CD14-positive monocyte (primary cell): ENCODE data around the gene PMEPA1. TPM values are rescaled to one million over a fixed set of nuclear protein-coding genes. Genes with fewer than 3 reads are reported as not detected.

Experiments
- DNase-seq, 3 donors: peaks; one replicate each; pipeline ENCODE4 v3.0.0-alpha.2; 2011 to 2022
- H2AFZ ChIP-seq: 2 replicates; pipeline ENCODE4 v1.6.0; 2012; ENCODE audit warnings: mild to moderate bottlenecking, low read depth, low read length, inconsistent platforms; ENCODE audit not compliant: insufficient read depth, poor library complexity, severe bottlenecking
- H3K27ac ChIP-seq, 2 donors: 1 replicate in 1 of 2; 2 replicates in 1 of 2; pipeline ENCODE4 v1.5.1; 2012 to 2013; ENCODE audit warnings: low read length in 2 of 2, control low read depth in 1 of 2, inconsistent platforms in 1 of 2, low read depth in 1 of 2, mild to moderate bottlenecking in 1 of 2
- H3K27me3 ChIP-seq, 2 donors: one replicate each; pipeline versions ENCODE4 v1.6.0 to v1.6.1; 2011 to 2013; ENCODE audit warnings: low read length in 2 of 2; ENCODE audit not compliant: control insufficient read depth in 2 of 2, insufficient read depth in 2 of 2
- H3K36me3 ChIP-seq, 2 donors: replicated peaks in 1 of 2; 1 replicate in 1 of 2; 2 replicates in 1 of 2; pipeline versions ENCODE4 v1.5.1 to v1.6.1; 2012 to 2013; ENCODE audit warnings: low read length in 2 of 2, control low read depth in 1 of 2, inconsistent platforms in 1 of 2, mild to moderate bottlenecking in 1 of 2; ENCODE audit not compliant: insufficient read depth in 2 of 2, control insufficient read depth in 1 of 2
- H3K4me1 ChIP-seq, 2 donors: 1 replicate in 1 of 2; 2 replicates in 1 of 2; pipeline versions ENCODE4 v1.5.1 to v1.6.1; 2012 to 2013; ENCODE audit warnings: low read length in 2 of 2, control low read depth in 1 of 2, inconsistent platforms in 1 of 2, mild to moderate bottlenecking in 1 of 2, moderate library complexity in 1 of 2; ENCODE audit not compliant: insufficient read depth in 2 of 2, control insufficient read depth in 1 of 2
- H3K4me2 ChIP-seq: replicated peaks from 2 replicates; pipeline ENCODE3; 2012; ENCODE audit warnings: low read length, moderate library complexity, mild to moderate bottlenecking; ENCODE audit not compliant: poor library complexity, severe bottlenecking; ENCODE audit errors: extremely low read depth
- H3K4me3 ChIP-seq, 3 experiments: fragments of 200-600 bp in 1 of 3; sonication (generic) in 1 of 3; replicated peaks in 1 of 3; 1 replicate in 2 of 3; 2 replicates in 1 of 3; pipeline ENCODE4 v1.5.1; 2011 to 2013; ENCODE audit warnings: low read length in 3 of 3, mild to moderate bottlenecking in 3 of 3, control low read depth in 2 of 3, low read depth in 2 of 3, inconsistent platforms in 1 of 3, moderate library complexity in 1 of 3
- H3K79me2 ChIP-seq: 2 replicates; pipeline ENCODE4 v1.6.0; 2012; ENCODE audit warnings: mild to moderate bottlenecking, control low read depth, inconsistent platforms, low read length, moderate library complexity; ENCODE audit not compliant: insufficient read depth
- H3K9ac ChIP-seq: 2 replicates; pipeline ENCODE4 v1.6.0; 2017; ENCODE audit warnings: low read length, mild to moderate bottlenecking; ENCODE audit not compliant: insufficient read depth, poor library complexity, severe bottlenecking
- H3K9me3 ChIP-seq, 2 donors: replicated peaks in 1 of 2; 1 replicate in 1 of 2; 2 replicates in 1 of 2; pipeline versions ENCODE4 v1.5.1 to v1.6.1; 2012 to 2013; ENCODE audit warnings: low read length in 2 of 2, control low read depth in 1 of 2; ENCODE audit not compliant: control insufficient read depth in 1 of 2, insufficient read depth in 1 of 2
- H4K20me1 ChIP-seq: 2 replicates; pipeline ENCODE4 v1.6.0; 2012; ENCODE audit warnings: mild to moderate bottlenecking, low read length, control low read depth, moderate library complexity; ENCODE audit not compliant: insufficient read depth
- H3K27ac Mint-ChIP-seq, 7 donors: one replicate each; pipeline ENCODE4 v1.8.0; 2020; ENCODE audit warnings: mild to moderate bottlenecking in 7 of 7, mixed read lengths in 7 of 7, moderate library complexity in 6 of 7, inconsistent platforms in 2 of 7
- H3K27me3 Mint-ChIP-seq, 3 donors: one replicate each; pipeline ENCODE4 v1.8.0; 2021 to 2022; ENCODE audit warnings: low read depth in 3 of 3, mild to moderate bottlenecking in 3 of 3, mixed read lengths in 3 of 3, moderate library complexity in 3 of 3, inconsistent platforms in 1 of 3
- H3K36me3 Mint-ChIP-seq, 2 donors: one replicate each; pipeline ENCODE4 v1.8.0; 2020; ENCODE audit warnings: mixed read lengths in 2 of 2, inconsistent platforms in 1 of 2, mild to moderate bottlenecking in 1 of 2
- H3K4me1 Mint-ChIP-seq: one replicate; pipeline ENCODE4 v1.8.0; 2020; ENCODE audit warnings: mild to moderate bottlenecking, mixed read lengths
- H3K4me3 Mint-ChIP-seq, 2 donors: one replicate each; pipeline ENCODE4 v1.8.0; 2020; ENCODE audit warnings: mild to moderate bottlenecking in 2 of 2, mixed read lengths in 2 of 2, moderate library complexity in 1 of 2
- H3K9me3 Mint-ChIP-seq, 7 donors: one replicate each; pipeline ENCODE4 v1.8.0; 2020 to 2022; ENCODE audit warnings: mixed read lengths in 7 of 7, mild to moderate bottlenecking in 6 of 7, moderate library complexity in 6 of 7, inconsistent platforms in 2 of 7
- CTCF ChIP-seq: fragments of 200-600 bp; IDR thresholded peaks from one replicate; pipeline ENCODE4 v1.8.0; 2022; ENCODE audit warnings: antibody characterized with exemption, mild to moderate bottlenecking
- WGBS: methylation state at CpG from one replicate; pipeline ENCODE4 v1.1.5; 2013; ENCODE audit warnings: missing lambda C conversion rate; ENCODE audit not compliant: insufficient coverage; 5-methylcytosine and 5-hydroxymethylcytosine counted together
- intact Hi-C, 2 donors: fragments of 100-400 bp; cut with micrococcal nuclease; formaldehyde crosslinking; loops; one replicate each; pipeline versions ENCODE4 v1.15.0 to v1.15.1; 2023
- polyA plus RNA-seq, 3 donors: library from polyadenylated mRNA; depleted of rRNA in 1 of 3; unstranded in 2 of 3; stranded (reverse) in 1 of 3; fragments of 300-500 nt in 2 of 3; fragments of >200 nt in 1 of 3; fragmentation: Illumina TruSeq in 2 of 3; gene quantifications; 1 replicate in 2 of 3; 2 replicates in 1 of 3; pipeline ENCODE4 v1.2.3, GENCODE V29; 2012 to 2021

Gene PMEPA1
- polyA plus RNA-seq, 3 donors, result 0.12 to 0.73 (median 0.59) TPM

GRCh38 chr20:57716901-57717300, 7.1 kb upstream of the PMEPA1 start:
- Mint-ChIP-seq H3K36me3 (no peaks in the 10 kb centered on the region), H3K9me3 (peaks cover 0 to 3% (median 0%) of the 10 kb centered on the region in 7 donors), H3K27ac (no peak overlapping the region), H3K4me3 (no peak overlapping the region), H3K27me3 (peaks cover 11 to 35% (median 14%) of the 10 kb centered on the region in 3 donors), H3K4me1 (peaks cover 21% of the 10 kb centered on the region)
- no peak overlapping the region for H3K4me3 ChIP-seq
- no peak overlapping the region for H3K27ac ChIP-seq
- H3K4me2 ChIP-seq, result no peak overlapping the region
- WGBS, result 89% methylated on average over 1 of the region's 3 CpGs
- peaks cover 18% of the 10 kb centered on the region in 2 donors for H3K4me1 ChIP-seq
- no peak overlapping the region for H2AFZ ChIP-seq
- H3K27me3 ChIP-seq, result peaks cover 0 to 1% of the 10 kb centered on the region in 2 donors
- no peaks in the 10 kb centered on the region for H4K20me1 ChIP-seq
- H3K9me3 ChIP-seq, result no peaks in the 10 kb centered on the region
- TF ChIP-seq CTCF, result no peak
- no peak for DNase-seq
- intact Hi-C loops, result loop anchor here in 1 of 2 donors (10.0 kb wide), 2 partner anchors 92 to 342 kb away; partner anchors contain the start of gene ZBP1
- H3K9ac ChIP-seq, result no peak overlapping the region
- no peaks in the 10 kb centered on the region for H3K36me3 ChIP-seq
- no peaks in the 10 kb centered on the region for H3K79me2 ChIP-seq

- Histone ChIP-seq H3K4me1 (peaks cover 18% of the 10 kb centered on the region in 2 donors), H3K9ac (no peak overlapping the region), H3K4me3 (no peak overlapping the region), H3K27ac (no peak overlapping the region), H3K79me2 (no peaks in the 10 kb centered on the region), H2AFZ (no peak overlapping the region), H3K4me2 (no peak overlapping the region), H3K27me3 (peaks cover 4 to 8% of the 10 kb centered on the region in 2 donors), H3K9me3 (no peaks in the 10 kb centered on the region), H3K36me3 (no peaks in the 10 kb centered on the region), H4K20me1 (no peaks in the 10 kb centered on the region)
- DNase-seq, result no peak
- no peak overlapping the region for H3K27ac Mint-ChIP-seq
- H3K4me3 Mint-ChIP-seq, result no peak overlapping the region
- peaks cover 22% of the 10 kb centered on the region for H3K4me1 Mint-ChIP-seq
- H3K36me3 Mint-ChIP-seq, result no peaks in the 10 kb centered on the region
- intact Hi-C loops, result loop anchor here in 1 of 2 donors (10.0 kb wide), 2 partner anchors 91 to 341 kb away; partner anchors contain the start of gene ZBP1
- H3K9me3 Mint-ChIP-seq, result peaks cover 0 to 5% (median 0%) of the 10 kb centered on the region in 7 donors
- peaks cover 14 to 39% (median 18%) of the 10 kb centered on the region in 3 donors for H3K27me3 Mint-ChIP-seq
- TF ChIP-seq CTCF, result no peak
- 100% methylated on average over 1 of the region's 3 CpGs for whole genome bisulfite sequencing
Observed at GRCh38 chr20:57716202-57716601, 6.4 kb upstream of the PMEPA1 start.
